Right atrium auricular region (tissue), 2 donors: ENCODE measurements around the gene CHCHD10. TPM values are rescaled to one million over a fixed set of nuclear protein-coding genes. Genes with fewer than 3 reads are reported as not detected.

ENCODE experiments used
- DNase-seq: peaks from one replicate; pipeline ENCODE4 v3.0.0-alpha.2; 2019; ENCODE audit warnings: low spot score
- H3K27ac ChIP-seq, 2 donors: fragments of 200-600 bp; sonication (generic); 1 replicate in 1 of 2; 2 replicates in 1 of 2; pipeline ENCODE4 v1.5.1; 2016 to 2019
- H3K27me3 ChIP-seq, 2 donors: fragments of 200-600 bp; sonication (generic); one replicate each; pipeline versions ENCODE4 v1.5.1 to v1.6.0; 2017 to 2019
- H3K36me3 ChIP-seq: fragments of 200-600 bp; sonication (generic); one replicate; pipeline ENCODE4 v1.5.1; 2016
- H3K4me1 ChIP-seq, 2 donors: fragments of 200-600 bp; sonication (generic); one replicate each; pipeline versions ENCODE4 v1.5.1 to v1.6.0; 2017 to 2019
- H3K4me3 ChIP-seq, 2 donors: fragments of 200-600 bp; sonication (generic); 1 replicate in 1 of 2; 2 replicates in 1 of 2; pipeline ENCODE4 v1.5.1; 2017 to 2019; ENCODE audit warnings: mild to moderate bottlenecking in 1 of 2, moderate library complexity in 1 of 2
- H3K9me3 ChIP-seq, 2 donors: fragments of 200-600 bp; sonication (generic); one replicate each; pipeline ENCODE4 v1.5.1; 2019
- total RNA-seq, 2 donors: library from RNA; depleted of rRNA; stranded (reverse); fragments of >200 nt; gene quantifications; one replicate each; pipeline ENCODE4 v1.1.0, GENCODE V29; 2016
- TF ChIP-seq, protein P1 (sequence below), 2 donors: fragments of 200-600 bp; sonication (generic); IDR thresholded peaks; one replicate each; pipeline ENCODE4 v1.5.1; 2019; ENCODE audit warnings: antibody characterized with exemption in 2 of 2

Gene CHCHD10
- total RNA-seq, 2 donors from 2014 or later = 213 to 319 TPM

DNA sequence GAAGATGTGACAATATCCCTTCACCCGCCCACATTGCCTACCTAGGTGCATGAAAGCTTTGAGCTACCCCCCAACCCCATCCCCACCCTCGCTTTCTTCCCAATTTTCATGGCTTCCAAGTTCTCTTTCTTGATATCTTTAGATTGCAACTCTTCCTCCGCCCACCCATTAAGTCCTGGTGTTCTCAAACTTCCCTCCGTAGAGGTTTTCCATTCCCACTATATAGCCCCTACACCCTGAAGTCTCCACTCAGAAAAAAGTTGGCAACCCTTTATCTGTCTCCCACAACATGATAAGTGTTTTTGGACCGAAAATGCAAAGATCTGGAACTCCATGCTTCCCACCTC, 17.4 kb downstream of the CHCHD10 start:
- H3K4me1 ChIP-seq = peaks cover 0 to 19% of the 10 kb centered on the region in 2 donors
- no peaks in the 10 kb centered on the region for H3K36me3 ChIP-seq
- H3K27me3 ChIP-seq = no peaks in the 10 kb centered on the region
- H3K9me3 ChIP-seq = no peaks in the 10 kb centered on the region
- no peak for DNase-seq
- H3K27ac ChIP-seq = peak overlapping the region; percentile 88 to 94
- H3K4me3 ChIP-seq = peak overlapping the region; percentile 53 to 63
- TF ChIP-seq, protein P1, sequence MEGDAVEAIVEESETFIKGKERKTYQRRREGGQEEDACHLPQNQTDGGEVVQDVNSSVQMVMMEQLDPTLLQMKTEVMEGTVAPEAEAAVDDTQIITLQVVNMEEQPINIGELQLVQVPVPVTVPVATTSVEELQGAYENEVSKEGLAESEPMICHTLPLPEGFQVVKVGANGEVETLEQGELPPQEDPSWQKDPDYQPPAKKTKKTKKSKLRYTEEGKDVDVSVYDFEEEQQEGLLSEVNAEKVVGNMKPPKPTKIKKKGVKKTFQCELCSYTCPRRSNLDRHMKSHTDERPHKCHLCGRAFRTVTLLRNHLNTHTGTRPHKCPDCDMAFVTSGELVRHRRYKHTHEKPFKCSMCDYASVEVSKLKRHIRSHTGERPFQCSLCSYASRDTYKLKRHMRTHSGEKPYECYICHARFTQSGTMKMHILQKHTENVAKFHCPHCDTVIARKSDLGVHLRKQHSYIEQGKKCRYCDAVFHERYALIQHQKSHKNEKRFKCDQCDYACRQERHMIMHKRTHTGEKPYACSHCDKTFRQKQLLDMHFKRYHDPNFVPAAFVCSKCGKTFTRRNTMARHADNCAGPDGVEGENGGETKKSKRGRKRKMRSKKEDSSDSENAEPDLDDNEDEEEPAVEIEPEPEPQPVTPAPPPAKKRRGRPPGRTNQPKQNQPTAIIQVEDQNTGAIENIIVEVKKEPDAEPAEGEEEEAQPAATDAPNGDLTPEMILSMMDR (IDR thresholded peaks at IDR 0.05) = no peak

DNA sequence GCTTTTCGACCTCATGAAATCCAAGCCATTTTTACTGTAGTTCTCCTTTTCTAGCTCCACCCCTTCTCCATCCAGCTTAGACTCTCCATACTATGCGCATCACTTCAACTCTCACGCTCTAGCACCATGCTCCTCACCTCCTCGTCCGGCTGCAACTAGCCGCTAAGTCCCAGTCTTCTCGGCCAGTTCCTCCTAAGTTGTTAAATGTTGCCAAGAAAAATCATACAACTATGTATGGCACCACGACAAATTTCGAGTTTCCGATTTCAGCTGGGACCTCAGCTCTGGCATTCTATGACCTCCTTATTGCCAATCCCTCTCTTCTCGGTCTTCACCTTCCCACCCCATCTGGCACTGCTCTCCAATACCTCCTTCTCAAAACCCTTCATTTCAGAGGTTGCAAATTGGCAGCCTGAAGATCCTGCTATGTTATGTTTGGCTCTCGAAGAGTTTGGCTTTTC, 17.9 kb downstream of the CHCHD10 start:
- Histone ChIP-seq H3K27me3 (no peaks in the 10 kb centered on the region), H3K4me3 (peak overlapping the region in 1 of 2 donors; percentile 63), H3K4me1 (peaks cover 0 to 19% of the 10 kb centered on the region in 2 donors), H3K36me3 (peaks cover 5% of the 10 kb centered on the region), H3K9me3 (no peaks in the 10 kb centered on the region), H3K27ac (peak overlapping the region in 1 of 2 donors; percentile 88)
- no peak for DNase-seq
- TF ChIP-seq, protein P1 (IDR thresholded peaks at IDR 0.05) = no peak

DNA sequence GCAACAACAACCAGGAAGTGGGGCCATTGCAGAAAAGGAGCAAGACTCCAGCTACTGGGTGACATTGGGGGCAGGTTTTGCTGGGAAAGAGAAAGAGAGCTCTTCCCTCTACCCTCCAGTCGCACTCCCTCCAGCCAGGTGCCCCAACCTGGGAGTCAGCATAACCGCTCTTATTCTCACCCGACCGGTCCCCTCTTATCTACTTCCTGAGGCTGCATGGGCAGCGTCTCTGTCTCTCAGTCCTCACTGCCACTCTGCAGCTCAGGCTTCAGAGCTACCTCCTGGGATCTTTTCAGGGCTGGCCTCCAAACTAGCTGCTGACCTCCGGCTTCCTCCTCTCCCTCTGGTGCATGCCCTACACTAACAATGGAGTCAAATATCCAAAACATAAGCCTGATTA, 22.0 kb downstream of the CHCHD10 start:
- H3K36me3 ChIP-seq = peaks cover 35% of the 10 kb centered on the region
- no peak for DNase-seq
- H3K27ac ChIP-seq = no peak overlapping the region
- TF ChIP-seq, protein P1 (IDR thresholded peaks at IDR 0.05) = no peak
- no peaks in the 10 kb centered on the region for H3K27me3 ChIP-seq
- no peaks in the 10 kb centered on the region for H3K9me3 ChIP-seq
- H3K4me1 ChIP-seq = peaks cover 0 to 26% of the 10 kb centered on the region in 2 donors
- H3K4me3 ChIP-seq = no peak overlapping the region

DNA sequence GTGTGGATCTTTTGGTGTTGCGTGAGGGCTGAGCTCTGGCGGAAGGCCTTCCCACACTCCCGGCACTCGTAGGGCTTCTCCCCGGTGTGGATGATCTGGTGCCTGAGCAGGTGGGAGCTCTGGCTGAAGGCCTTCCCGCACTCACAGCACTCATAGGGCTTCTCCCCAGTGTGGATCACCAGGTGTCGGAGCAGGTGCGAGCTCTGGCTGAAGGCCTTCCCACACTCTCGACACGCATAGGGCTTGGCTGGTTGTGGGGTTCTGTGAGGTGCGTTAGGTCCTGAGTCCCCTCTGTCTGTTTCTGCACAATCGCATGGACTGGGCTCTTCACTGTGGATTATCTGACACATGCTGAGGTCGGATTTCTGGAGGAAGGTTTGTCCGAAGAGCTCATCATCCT, 23.3 kb downstream of the CHCHD10 start:
- Histone ChIP-seq H3K36me3 (peaks cover 35% of the 10 kb centered on the region), H3K27me3 (no peaks in the 10 kb centered on the region), H3K27ac (no peak overlapping the region), H3K4me3 (no peak overlapping the region), H3K4me1 (peaks cover 0 to 15% of the 10 kb centered on the region in 2 donors), H3K9me3 (no peaks in the 10 kb centered on the region)
- DNase-seq = no peak
- TF ChIP-seq, protein P1 (IDR thresholded peaks at IDR 0.05) = no peak

DNA sequence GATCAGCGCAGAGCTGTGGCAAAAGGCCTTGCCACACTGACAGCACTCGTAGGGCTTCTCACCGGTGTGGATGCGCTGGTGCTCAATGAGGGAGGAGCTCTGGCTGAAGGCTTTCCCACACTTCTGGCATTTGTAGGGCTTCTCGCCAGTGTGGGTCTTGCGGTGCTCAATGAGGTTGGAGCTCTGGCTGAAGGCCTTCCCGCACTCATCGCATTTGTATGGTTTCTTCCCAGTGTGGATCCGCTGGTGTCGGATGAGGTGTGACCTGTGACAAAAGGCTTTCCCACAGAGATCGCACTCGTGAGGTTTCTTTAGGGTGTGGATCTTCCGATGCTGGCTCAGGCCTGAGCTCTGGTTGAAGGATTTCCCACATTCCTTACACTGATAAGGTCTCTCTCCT, 23.8 kb downstream of the CHCHD10 start:
- peaks cover 0 to 14% of the 10 kb centered on the region in 2 donors for H3K4me1 ChIP-seq
- H3K27me3 ChIP-seq = no peaks in the 10 kb centered on the region
- H3K9me3 ChIP-seq = no peaks in the 10 kb centered on the region
- no peak overlapping the region for H3K27ac ChIP-seq
- no peak overlapping the region for H3K4me3 ChIP-seq
- TF ChIP-seq, protein P1 (IDR thresholded peaks at IDR 0.05) = no peak
- DNase-seq = no peak
- peaks cover 35% of the 10 kb centered on the region for H3K36me3 ChIP-seq

DNA sequence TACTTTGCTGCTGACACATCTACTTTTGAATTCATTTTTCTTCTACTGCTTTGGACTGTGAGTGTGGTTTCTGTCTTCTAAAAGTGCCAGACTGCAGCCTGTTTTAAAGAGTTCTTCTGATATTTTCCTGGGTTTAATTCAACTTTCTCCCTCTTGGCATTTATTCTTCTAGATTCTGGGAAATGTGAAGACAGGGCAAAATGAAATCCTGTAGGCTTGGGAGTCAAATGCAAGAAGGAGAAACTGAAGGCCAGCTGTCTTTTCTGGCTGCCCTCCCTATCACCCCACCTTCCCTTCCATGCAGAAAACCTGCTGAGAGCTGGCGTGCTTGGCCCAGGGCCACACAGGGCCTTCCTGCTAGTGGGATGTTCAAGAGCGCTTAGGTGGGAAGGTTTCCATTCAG, 24.5 kb downstream of the CHCHD10 start:
- no peak for DNase-seq
- TF ChIP-seq, protein P1 (IDR thresholded peaks at IDR 0.05) = no peak

More for the DNA sequence above, 24.5 kb downstream of the CHCHD10 start:
- H3K27me3 ChIP-seq = no peaks in the 10 kb centered on the region
- no peak overlapping the region for H3K27ac ChIP-seq
- peaks cover 35% of the 10 kb centered on the region for H3K36me3 ChIP-seq
- H3K9me3 ChIP-seq = no peaks in the 10 kb centered on the region
- H3K4me3 ChIP-seq = no peak overlapping the region
- peaks cover 0 to 14% of the 10 kb centered on the region in 2 donors for H3K4me1 ChIP-seq
